Stomach (tissue), 4 donors: ENCODE data around the gene CRYL1.

ENCODE experiments used
- EP300 ChIP-seq: sonication (generic); formaldehyde crosslinking; IDR thresholded peaks from one replicate; pipeline ENCODE4 v1.6.1; 2017; ENCODE audit warnings: antibody characterized with exemption
- TF ChIP-seq, protein P1 (sequence below), 7 experiments: fragments of 450-650 bp in 4 of 7; fragments of 200-600 bp in 3 of 7; sonication (generic) in 3 of 7; IDR thresholded peaks; one replicate each; pipeline ENCODE4 v1.5.1; 2016 to 2019; ENCODE audit warnings: antibody characterized with exemption in 7 of 7, control low read depth in 2 of 7, mild to moderate bottlenecking in 1 of 7

DNA sequence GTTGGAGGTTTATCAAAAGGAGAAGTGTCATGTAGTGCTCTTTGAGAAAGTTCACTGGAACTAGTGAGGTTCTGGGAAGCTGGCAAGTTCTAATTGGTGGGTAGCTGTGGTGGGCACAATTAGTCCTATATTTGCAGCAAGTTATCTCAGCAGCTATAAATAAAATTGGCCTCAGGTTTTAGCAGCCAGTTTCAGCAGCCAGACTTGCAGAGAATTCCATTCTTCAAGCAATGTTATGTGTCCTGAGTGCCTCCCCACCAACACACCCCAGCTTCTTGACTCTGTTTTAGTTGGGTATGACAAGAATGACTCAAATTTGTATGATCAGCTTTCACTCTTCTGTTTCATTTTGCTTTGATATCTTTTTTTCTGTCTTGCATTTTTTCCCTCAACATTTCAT lies 46.0 kb upstream of the CRYL1 start:
- TF ChIP-seq, protein P1, sequence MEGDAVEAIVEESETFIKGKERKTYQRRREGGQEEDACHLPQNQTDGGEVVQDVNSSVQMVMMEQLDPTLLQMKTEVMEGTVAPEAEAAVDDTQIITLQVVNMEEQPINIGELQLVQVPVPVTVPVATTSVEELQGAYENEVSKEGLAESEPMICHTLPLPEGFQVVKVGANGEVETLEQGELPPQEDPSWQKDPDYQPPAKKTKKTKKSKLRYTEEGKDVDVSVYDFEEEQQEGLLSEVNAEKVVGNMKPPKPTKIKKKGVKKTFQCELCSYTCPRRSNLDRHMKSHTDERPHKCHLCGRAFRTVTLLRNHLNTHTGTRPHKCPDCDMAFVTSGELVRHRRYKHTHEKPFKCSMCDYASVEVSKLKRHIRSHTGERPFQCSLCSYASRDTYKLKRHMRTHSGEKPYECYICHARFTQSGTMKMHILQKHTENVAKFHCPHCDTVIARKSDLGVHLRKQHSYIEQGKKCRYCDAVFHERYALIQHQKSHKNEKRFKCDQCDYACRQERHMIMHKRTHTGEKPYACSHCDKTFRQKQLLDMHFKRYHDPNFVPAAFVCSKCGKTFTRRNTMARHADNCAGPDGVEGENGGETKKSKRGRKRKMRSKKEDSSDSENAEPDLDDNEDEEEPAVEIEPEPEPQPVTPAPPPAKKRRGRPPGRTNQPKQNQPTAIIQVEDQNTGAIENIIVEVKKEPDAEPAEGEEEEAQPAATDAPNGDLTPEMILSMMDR (IDR thresholded peaks at IDR 0.05) = no peak
- no peak for TF ChIP-seq EP300
